GM19452 (cell line): ENCODE data around the gene ZBED6.
"Not testable (repeated sequence)": the region's sequence is repeated elsewhere in the genome, so short reads cannot be mapped to it uniquely, and the experiment has no call there.

Experiments used
- ATAC-seq: cut with Tn5 transposase; IDR thresholded peaks from one replicate; pipeline ENCODE4 v1.9.1; 2021; ENCODE audit not compliant: unreplicated experiment

The ZBED6 gene

DNA sequence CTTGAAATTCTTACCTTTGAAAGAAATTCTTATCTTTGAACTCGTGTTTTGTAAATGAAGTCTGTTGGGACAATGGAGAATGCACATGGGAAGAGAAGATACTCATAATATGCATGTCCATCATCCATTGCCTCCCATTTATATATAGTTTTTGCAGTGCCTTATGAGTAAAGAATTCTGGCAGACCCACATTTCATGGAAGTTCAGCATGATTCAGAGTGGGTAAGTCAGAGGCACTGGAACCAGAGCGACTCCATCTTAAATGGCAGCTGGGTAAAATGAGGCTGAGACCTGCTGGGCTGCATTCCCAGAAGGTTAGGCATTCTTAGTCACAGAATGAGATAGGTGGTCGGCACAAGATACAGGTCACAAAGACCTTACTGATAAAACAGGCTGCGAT is 16.6 kb upstream of the ZBED6 start:
- no peak for ATAC-seq

- no peak for ATAC-seq
Measured at GRCh38 chr1:203781962-203782361, 13.5 kb upstream of the ZBED6 start.

DNA sequence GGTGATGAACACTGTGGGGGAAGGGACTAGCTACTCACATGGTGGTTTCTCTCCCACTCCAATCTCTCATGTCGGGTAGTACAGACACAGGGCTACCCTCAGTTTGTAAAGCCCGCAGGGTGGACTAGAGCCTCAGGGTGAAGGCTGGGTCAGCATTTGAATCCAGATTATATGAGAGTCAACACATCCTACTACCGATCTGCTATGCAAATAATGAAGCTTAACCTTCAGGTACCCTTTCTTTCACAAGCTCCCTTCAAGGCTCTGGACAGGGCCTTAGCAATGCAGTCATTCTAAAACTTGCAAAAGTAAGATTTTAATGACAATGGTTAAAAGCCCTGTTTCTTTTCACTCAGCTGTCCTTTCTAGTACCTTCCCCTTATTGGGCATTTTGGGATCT is 5.5 kb upstream of the ZBED6 start:
- no peak for ATAC-seq

DNA sequence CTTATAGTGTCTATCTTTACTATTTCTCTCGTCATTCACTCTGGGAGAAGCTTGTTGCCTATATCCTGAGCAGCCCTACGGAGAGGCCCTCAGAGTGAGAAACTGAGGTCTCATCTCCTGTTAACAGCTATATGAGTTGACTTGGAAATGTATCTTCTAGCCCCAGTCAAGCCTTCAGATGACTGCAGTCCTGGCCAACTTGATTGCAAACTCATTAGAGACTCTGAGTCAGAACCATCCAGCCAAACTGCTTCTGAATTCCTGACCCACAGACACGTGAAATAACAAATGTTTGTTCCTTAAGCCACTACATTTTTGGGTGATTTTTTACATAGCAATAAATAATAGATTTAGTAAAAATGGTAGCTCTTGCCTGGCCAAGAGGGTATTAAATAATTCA is 3.9 kb upstream of the ZBED6 start:
- no peak for ATAC-seq

- ATAC-seq, result no peak
Measured at GRCh38 chr1:203792486-203792885, 2.9 kb upstream of the ZBED6 start.

DNA sequence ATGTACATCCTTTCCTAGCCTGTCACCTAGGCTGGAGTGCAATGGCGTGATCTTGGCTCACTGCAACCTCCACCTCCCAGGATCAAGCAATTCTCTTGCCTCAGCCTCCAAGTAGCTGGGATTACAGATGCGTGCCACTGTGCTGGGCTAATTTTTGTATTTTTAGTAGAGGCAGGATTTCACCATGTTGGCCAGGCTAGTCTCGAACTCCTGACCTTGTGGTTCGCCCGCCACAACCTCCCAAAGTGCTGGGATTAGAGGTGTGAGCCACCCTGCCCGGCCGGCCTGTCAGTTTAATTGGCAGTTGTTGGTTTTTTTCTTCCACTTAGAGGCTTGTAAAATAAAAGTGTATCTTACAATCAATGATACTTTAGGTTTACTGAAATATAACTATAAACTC is 1.9 kb upstream of the ZBED6 start:
- ATAC-seq, result not testable (repeated sequence)

DNA sequence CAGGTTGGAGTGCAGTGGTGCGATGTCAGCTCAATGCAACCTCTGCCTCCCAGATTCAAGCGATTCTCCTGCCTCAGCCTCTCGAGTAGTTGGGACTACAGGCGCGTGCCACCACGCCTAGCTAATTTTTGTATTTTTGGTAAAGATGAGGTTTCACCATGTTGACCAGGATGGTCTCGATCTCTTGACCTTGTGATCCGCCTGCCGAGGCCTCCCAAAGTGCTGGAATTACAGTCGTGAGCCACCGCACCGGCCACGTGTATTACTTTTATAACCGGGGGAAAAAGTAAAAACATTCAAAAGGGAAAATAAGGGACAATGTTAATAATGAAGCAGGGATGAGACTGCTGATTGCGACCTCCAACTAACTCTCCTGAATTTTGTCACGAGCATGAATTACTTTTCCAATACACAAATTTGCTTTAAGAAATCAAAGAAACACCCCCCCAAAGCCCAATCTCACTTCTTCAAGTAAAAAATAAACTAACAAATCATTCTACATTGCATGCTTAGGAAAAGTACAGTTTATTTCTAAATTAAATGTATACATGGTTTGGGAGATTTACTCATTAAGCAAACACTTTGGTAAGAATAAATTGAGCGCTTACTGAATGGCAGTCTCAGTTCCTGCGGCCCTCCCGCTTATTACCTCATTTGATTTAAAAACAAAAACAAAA is 521 bp upstream of the ZBED6 start:
- ATAC-seq, result no peak

GRCh38 chr1:203796236-203796605 is 798 bp downstream of the ZBED6 start:
- ATAC-seq, result peak; percentile 24

- ATAC-seq, result no peak
Measured at GRCh38 chr1:203797216-203797615, 1.8 kb downstream of the ZBED6 start.

DNA sequence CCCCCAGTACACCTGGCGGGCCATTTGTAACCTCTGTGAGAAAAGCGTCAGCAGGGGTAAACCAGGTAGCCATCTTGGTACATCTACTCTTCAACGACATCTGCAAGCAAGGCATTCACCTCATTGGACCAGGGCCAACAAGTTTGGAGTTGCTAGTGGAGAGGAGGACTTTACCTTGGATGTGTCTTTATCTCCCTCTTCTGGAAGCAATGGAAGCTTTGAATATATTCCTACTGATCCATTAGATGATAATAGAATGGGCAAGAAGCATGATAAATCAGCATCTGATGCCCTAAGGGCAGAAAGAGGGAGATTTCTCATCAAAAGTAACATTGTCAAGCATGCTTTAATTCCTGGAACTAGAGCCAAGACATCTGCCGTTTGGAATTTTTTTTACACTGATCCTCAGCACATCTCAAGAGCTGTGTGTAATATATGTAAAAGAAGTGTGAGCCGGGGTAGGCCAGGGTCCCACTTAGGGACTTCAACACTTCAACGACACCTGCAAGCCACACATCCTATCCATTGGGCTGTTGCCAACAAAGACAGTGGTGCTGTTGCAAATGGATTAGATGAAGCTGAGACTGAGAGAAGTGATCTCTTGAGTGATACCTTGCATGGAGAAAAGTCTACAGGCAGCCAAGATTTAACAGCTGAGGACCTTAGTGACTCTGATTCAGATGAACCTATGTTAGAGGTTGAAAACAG is 2.7 kb downstream of the ZBED6 start:
- no peak for ATAC-seq

DNA sequence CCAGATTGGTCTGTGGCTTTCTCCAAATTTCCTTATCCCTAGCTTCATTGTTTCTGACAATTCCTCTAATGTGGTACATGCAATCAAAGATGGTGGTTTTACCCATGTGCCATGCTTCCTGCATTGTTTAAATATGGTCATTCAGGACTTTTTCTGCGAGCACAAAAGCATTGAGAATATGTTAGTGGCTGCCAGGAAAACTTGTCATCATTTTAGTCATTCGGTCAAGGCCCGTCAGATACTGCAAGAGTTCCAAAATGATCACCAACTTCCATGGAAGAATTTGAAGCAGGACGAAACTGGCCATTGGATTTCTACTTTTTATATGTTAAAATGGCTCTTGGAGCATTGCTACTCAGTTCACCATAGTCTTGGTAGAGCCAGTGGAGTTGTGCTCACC is 3.7 kb downstream of the ZBED6 start:
- ATAC-seq, result no peak

DNA sequence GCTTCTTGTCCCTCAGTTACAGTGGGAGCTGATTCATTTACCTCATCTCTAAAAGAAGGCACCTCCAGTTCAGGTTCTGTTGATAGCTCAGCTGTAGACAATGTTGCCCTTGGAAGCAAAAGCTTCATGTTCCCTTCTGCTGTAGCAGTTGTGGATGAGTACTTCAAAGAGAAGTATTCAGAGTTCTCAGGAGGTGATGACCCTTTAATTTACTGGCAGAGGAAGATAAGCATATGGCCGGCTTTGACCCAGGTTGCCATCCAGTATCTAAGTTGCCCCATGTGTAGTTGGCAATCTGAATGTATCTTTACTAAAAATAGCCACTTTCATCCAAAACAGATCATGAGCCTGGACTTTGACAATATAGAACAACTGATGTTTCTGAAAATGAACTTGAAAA is 4.5 kb downstream of the ZBED6 start:
- no peak for ATAC-seq

- no peak for ATAC-seq
Measured at GRCh38 chr1:203805689-203806088, 10.3 kb downstream of the ZBED6 start.

GRCh38 chr1:203807196-203807595 is 11.8 kb downstream of the ZBED6 start:
- ATAC-seq, result no peak

DNA sequence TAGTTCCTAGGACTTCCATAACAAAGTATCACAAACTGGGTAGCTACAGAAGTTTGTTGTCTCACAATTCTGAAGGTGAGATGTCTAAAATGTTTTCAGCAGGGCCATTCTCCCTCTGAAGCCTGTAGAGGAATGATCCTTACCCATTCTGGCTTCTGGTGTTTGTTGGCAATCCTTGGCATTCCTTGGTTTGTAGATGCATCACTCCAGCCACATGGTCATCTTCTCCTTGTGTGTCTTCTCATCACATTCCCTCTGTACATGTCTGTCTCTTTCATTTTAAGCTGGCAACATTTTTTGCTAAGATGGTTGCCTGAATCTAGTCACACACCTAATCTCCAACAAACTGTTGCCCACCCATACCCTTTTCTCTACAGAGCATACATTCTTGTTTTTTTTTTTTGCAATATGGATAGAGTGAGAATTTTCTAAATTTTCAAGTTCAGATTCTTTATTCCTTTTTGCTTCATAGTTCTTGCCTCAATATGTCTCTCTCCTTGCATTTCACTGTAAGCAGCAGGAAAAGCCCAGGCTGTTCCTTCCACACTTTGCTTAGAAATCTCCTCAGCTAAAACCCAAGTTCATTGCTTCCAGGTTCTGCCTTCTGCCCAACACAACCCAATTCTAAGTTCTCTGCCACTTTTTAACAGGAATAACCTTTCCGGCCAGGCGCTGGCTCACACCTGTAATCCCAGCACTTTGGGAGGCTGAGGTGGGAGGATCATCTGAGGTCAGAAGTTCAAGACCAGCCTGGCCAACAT is 18.3 kb downstream of the ZBED6 start:
- ATAC-seq, result no peak

DNA sequence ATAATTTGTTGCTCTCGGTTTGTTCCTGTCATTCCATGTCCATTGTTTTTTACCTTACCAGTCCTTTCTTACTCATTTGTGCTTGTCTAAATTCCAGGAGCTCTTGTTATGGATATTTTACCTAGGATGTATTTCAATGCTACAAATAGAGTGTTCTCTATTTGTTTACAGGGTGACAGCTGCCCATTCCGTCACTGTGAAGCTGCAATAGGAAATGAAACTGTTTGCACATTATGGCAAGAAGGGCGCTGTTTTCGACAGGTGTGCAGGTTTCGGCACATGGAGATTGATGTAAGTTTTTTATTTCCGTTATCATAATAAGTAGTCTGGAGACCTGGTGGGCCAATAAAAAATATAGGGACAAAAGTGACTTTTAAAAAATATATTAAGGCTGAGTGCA is 23.0 kb downstream of the ZBED6 start:
- no peak for ATAC-seq

- ATAC-seq, result no peak
Measured at GRCh38 chr1:203823306-203823705, 27.9 kb downstream of the ZBED6 start.

DNA sequence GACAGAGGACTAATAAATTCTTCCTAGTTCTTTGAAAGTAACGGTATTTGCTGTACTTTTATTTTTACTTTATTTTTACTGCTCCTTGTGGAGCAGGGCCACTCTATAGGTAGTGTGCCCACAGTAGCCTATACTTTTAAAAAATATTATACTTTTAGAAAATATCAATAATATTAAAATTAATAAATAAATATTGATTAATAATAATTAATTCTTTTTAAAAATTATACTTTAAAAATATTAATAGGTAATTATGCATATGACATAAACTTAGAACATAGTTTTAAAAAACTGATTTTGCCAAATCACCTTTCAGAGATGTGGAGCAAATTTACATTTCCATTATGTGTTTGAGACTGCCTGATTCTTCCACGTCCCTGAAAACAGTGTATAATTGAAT is 30.8 kb downstream of the ZBED6 start:
- no peak for ATAC-seq

GRCh38 chr1:203828002-203828401 is 32.6 kb downstream of the ZBED6 start:
- ATAC-seq, result no peak

DNA sequence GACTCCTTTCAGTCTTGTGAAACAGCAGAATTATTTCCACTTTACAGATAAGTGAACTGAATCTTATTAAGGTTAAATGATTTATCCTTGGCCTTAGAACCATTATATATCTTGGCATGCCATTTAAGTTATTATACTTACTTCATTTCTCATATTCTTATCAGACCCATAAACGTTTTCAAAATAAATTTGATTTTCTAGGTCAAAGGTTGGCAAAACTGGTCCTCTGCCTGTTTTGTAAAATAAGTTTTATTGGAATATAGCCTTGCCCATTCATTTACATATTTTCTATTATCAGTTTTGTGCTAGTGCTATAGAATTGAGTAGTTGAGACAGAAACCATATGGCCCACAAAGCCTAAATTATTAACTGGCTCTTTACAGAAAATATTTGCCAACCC is 33.1 kb downstream of the ZBED6 start:
- no peak for ATAC-seq

DNA sequence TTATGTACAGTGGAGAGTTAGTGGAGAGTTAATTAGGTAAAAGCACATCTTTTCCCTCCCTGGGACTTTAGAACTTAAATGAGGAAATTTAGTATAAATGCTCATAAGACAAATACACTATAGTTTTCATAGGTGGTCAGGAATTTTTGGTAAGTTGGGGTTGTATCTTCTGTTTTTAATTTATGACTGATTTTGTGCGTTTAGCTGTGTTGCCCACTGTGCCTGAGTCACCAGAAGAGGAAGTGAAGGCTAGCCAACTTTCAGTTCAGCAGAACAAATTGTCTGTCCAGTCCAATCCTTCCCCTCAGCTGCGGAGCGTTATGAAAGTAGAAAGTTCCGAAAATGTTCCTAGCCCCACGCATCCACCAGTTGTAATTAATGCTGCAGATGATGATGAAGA is 33.8 kb downstream of the ZBED6 start:
- ATAC-seq, result not testable (repeated sequence)

- no peak for ATAC-seq
Measured at GRCh38 chr1:203835476-203835875, 40.1 kb downstream of the ZBED6 start.
